ENCODE data around the gene PITPNC1. TPM values are rescaled to one million over a fixed set of nuclear protein-coding genes. Genes with fewer than 3 reads are reported as not detected.

PITPNC1 gene
- total and polyA plus RNA-seq, 2 of the 13 experiments (the other 11 are each of a cell fraction or from before 2014, with no cell fraction given), result 4.1 to 5.7 TPM

DNA sequence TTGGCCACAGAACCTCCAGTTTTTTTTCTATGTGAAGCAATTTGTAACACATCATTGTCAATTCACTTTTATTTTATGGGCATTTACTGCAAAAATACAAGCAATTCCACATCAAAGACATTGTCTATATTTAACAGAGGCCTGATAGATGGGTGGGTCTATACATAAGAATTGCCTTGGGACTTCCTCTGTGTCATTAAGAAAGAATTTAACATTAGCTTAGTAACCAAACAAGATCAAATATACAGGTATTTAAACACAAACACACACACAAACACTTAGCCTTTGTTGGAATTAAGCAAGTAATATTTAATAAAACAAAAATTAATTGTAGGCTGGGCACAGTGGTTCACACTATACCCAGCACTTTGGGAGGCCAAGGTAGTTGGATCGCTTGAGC, 4.3 kb upstream of the PITPNC1 start:
- CTCF ChIA-PET (ENCODE audit: low intra/inter-chr PET ratio, low total read pairs), result no interaction called here
- in situ Hi-C loops (cut with HindIII; ENCODE audit: extremely low pct_ligation_motif_present, low pct_unique_long_range_greater_than_20kb), result loop anchor here (10.0 kb wide), 1 partner anchor 232 kb away; no protein-coding TSS in a partner anchor
- H3K36me3 ChIP-seq (replicated peaks in 1 of 2; ENCODE audit: control insufficient read depth in 1 of 2, insufficient read depth in 2 of 2, low read length in 2 of 2), result no peaks in the 10 kb centered on the region
- POLR2A ChIA-PET, result no interaction called here
- H2AFZ ChIP-seq (ENCODE audit: low read length), result no peak overlapping the region
- WGBS (ENCODE audit: low lambda C conversion rate), result 86% methylated on average over 1 of the region's 1 CpG
- H3K27ac ChIP-seq (ENCODE audit: extremely low read length, insufficient read depth, low read length), result no peak overlapping the region
- H3K79me2 ChIP-seq (ENCODE audit: insufficient read depth, low read length), result no peaks in the 10 kb centered on the region
- no peak for DNase-seq (ENCODE audit: low spot score)
- no peak overlapping the region for H3K4me2 ChIP-seq (ENCODE audit: low read depth, low read length)
- FAIRE-seq, result no peak
- H3K9me3 ChIP-seq (ENCODE audit: low read length), result no peaks in the 10 kb centered on the region
- no peak overlapping the region for H3K4me3 ChIP-seq (replicated peaks in 1 of 3; ENCODE audit: insufficient read depth in 1 of 3, low read depth in 2 of 3, low read length in 3 of 3)
- H4K20me1 ChIP-seq (ENCODE audit: insufficient read depth, low read length), result no peaks in the 10 kb centered on the region
- no peak overlapping the region for H3K9ac ChIP-seq (ENCODE audit: insufficient read depth, low read depth, low read length)
- no TSS peak for BruUV-seq (replicated peaks)
- intact Hi-C loops (cut with micrococcal nuclease; ENCODE audit: unreplicated experiment), result no loop called here
- no peak for ATAC-seq
- H3K4me1 ChIP-seq (ENCODE audit: insufficient read depth, low read length), result peaks cover 35% of the 10 kb centered on the region
- 0 out of 5 replicates have a peak, but pooled peaks cover 0 to 6% of the 10 kb centered on the region in 2 experiments for H3K27me3 ChIP-seq (ENCODE audit: control insufficient read depth in 1 of 2, insufficient read depth in 2 of 2, low read length in 2 of 2)
- TF ChIP-seq UBTF (CRISPR knock-in tag; IDR thresholded peaks at IDR 0.05), result no peak
- TF ChIP-seq FOXC1 (CRISPR knock-in tag; IDR thresholded peaks at IDR 0.05; ENCODE audit: borderline replicate concordance), result no peak
- no peak for TF ChIP-seq BCLAF1 (IDR thresholded peaks at IDR 0.05)
- TF ChIP-seq SOX6 (IDR thresholded peaks at IDR 0.05), result no peak
- TF ChIP-seq SOX6 (CRISPR knock-in tag; IDR thresholded peaks at IDR 0.05), result no peak
- TF ChIP-seq, protein P1, sequence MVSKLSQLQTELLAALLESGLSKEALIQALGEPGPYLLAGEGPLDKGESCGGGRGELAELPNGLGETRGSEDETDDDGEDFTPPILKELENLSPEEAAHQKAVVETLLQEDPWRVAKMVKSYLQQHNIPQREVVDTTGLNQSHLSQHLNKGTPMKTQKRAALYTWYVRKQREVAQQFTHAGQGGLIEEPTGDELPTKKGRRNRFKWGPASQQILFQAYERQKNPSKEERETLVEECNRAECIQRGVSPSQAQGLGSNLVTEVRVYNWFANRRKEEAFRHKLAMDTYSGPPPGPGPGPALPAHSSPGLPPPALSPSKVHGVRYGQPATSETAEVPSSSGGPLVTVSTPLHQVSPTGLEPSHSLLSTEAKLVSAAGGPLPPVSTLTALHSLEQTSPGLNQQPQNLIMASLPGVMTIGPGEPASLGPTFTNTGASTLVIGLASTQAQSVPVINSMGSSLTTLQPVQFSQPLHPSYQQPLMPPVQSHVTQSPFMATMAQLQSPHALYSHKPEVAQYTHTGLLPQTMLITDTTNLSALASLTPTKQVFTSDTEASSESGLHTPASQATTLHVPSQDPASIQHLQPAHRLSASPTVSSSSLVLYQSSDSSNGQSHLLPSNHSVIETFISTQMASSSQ (IDR thresholded peaks at IDR 0.05; ENCODE audit: low read depth), result no peak
- TF ChIP-seq, protein P1 (CRISPR knock-in tag; IDR thresholded peaks at IDR 0.05; ENCODE audit: borderline replicate concordance), result no peak
- TF ChIP-seq AHDC1 (CRISPR knock-in tag; IDR thresholded peaks at IDR 0.05; ENCODE audit: borderline replicate concordance), result no peak
- TF ChIP-seq HNRNPK (IDR thresholded peaks at IDR 0.05; ENCODE audit: low read depth, low read length, poor library complexity, severe bottlenecking), result no peak
